HG02610 (cell line): ENCODE results near the gene PTGES.
"Not testable (repeated sequence)": the region's sequence is repeated elsewhere in the genome, so short reads cannot be mapped to it uniquely, and the experiment has no call there.

Experiments used
- ATAC-seq: cut with Tn5 transposase; IDR thresholded peaks from one replicate; pipeline ENCODE4 v1.9.1; 2021; ENCODE audit warnings: mild to moderate bottlenecking, moderate library complexity; ENCODE audit not compliant: unreplicated experiment

PTGES gene

GRCh38 chr9:129773262-129774048, 20.6 kb upstream of the PTGES start:
- no peak for ATAC-seq

DNA sequence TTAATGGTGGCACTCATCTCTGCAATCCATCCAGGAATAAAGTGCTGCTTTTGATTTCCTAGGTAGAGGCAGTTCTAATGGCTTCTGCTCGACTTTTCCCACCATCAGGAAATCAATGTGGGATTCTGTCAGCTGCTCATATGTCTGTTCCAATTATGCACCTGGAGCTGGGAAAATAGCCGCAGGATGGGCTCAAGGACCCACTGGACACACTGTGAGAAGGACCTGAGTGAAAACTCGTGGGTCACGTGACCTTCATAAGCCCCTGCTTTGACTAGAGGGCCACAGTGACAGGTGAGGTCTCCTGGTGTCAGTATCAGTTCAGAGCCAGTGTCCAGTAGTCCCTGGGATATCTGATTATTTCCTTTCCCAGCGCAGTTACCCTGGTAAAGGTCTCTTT, 17.9 kb upstream of the PTGES start:
- ATAC-seq: no peak

- ATAC-seq: no peak
Measured at GRCh38 chr9:129769669-129770068, 16.8 kb upstream of the PTGES start.

- no peak for ATAC-seq
Measured at GRCh38 chr9:129768486-129768885, 15.6 kb upstream of the PTGES start.

DNA sequence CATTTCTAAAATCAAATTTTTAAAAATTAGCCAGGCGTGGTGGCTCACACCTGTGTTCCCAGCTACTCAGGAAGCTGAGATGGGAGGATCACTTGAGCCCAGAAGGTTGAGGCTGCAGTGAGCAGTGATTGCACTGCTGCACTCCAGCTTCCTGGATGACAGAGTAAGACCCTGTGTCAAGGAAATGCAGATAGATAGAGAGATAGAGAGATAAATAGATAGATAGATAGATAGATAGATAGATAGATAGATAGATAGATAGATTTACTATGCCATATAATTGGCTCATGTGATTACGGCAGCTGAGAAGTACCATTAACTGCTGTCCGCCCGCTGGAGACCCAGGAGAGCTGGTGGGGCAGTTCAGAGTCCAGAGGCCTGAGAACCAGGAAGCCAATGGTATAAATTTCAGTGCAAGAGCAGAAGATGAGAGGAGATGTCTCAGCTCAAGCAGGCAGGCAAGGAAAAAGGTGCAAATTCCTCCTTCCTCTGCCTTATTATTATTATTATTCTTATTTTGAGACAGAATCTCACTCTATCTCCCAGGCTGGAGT, 13.0 kb upstream of the PTGES start:
- ATAC-seq: no peak

GRCh38 chr9:129762985-129763926, 10.4 kb upstream of the PTGES start:
- no peak for ATAC-seq

DNA sequence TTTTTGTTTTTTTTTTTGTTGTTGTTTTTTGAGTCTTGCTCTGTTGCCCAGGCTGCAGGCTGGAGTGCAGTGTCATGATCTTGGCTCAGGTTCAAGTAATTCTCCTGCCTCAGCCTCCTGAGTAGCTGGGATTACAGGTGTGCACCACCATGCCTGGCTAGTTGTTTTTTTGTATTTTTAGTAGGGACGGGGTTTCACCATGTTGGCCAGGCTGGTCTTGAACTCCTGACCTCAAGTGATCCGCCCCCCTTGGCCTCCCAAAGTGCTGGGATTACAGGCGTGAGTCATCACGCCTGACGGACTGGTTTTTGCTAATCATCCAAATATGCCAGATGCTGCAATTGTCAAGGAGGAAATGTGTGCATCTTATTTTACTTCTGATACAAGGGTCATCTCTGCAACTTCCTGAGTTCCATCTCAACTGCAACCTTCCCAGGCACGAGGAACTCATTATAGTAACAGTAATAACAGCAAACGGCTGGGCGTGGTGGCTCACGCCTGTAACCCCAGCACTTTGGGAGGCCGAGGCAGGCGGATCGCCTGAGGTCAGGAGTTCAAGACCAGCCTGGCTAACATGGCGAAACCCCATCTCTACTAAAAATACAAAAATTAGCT, 9.6 kb upstream of the PTGES start:
- ATAC-seq: not testable (repeated sequence)

DNA sequence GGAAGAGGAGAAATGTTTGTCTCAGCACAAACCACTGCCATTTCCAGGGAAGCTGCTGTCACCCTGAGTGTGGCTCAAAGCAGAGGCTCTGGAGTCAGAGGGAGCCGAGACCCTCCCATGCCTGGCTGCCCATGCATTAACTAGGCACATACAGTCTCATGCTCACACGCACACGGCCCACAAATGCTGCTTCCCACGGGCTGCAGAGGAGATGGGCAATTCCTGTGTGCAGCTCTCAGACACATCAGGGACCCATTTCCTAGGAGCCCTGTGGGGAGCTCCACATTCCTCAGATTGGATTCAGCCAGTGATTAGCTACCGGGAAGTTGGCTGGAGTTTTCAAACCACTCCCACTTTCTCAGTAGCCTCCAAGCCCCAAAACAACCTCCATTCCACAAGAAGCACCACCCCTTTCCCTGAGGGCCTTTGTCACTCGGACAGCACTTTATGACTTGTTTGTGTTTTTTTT, 9.1 kb upstream of the PTGES start:
- no peak for ATAC-seq

DNA sequence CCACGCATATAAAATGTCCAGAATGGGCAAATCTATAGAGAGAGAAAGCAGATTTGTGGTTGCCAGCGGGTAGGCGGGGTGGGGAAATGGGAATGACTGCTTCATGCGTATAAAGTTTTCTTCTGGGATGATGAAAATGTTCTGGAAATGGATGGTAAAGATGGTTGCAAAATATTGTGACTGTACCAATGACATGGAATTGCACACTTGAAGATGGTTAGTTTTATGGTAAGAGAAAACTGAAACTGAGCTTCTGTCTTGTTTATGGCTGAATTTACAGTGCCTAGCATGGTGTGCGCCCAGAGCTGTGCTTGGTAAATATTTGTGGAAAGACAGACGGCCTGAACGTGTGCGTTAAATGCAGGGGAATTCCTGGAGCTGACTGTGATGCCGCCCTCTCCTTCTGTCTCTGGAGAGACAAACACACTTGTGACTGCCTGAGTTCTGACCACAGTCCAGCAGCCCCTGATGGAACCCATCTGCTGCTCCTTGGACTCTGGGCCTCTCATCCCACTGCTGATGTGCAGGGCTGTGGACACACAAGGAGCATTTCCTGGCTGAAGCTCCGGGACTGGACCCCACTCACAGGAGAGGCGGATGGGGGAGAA, 8.6 kb upstream of the PTGES start:
- ATAC-seq: no peak

GRCh38 chr9:129760784-129761183, 7.9 kb upstream of the PTGES start:
- ATAC-seq: not testable (repeated sequence)

- no peak for ATAC-seq
Measured at GRCh38 chr9:129759804-129760502, 7.1 kb upstream of the PTGES start.

DNA sequence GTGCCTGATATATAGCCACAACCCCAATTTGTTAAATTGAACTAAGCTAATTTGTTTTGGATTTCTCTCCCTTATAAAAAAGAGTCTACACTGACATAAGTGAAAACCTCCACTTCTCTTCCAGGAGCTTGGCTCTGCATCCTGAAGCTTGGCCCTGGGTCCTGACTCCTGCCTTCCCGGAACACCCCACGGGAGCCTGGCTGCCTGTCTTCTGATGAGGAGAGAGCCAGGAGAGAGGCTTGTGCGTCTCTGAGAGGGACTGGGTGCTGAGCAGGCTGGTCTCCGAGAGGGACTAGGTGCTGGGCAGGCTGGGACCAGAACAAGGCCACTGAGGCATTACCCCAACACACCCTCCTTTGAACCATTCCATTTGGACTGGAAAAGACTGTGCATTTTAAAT, 6.5 kb upstream of the PTGES start:
- ATAC-seq: no peak

DNA sequence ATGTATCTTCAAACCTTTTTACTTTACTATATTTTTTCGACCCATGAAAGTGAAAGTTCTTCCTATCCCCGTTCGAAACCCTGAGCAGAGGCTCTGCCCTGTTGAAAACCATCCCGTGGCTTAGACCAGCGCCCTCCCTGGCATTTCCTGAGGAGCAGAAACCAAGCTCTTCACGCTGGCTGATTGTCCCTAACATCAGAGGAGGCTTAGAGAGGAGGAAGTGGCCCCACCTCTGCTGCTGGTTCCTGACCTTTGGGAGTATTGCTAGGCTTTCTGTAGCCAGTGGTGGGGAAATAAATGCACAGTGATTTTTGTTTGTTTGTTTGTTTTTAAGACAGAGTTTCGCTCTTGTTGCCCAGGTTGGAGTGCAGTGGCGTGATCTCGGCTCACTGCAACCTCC, 4.2 kb upstream of the PTGES start:
- ATAC-seq: no peak

GRCh38 chr9:129756191-129756590, 3.3 kb upstream of the PTGES start:
- ATAC-seq: no peak

DNA sequence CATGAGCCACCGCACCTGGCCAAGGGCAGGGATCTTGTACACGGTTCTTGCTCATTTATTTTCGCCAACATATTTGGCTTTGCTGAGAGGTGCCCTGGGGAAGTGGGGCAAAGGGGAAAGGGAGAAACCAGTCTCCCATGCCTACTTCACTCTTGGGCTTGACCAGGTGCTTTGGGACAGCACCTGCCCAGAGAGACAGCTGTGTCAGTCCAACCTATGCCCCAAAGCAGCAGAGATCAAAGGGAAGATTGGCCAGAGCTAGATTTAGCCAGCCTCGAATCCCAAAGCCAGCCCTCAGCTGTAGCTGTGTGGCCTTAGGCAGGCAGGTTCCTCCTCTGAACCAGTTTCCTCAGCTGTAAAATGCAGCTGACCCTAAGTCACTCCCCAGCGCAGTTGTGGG, 2.3 kb upstream of the PTGES start:
- no peak for ATAC-seq

- no peak for ATAC-seq
Measured at GRCh38 chr9:129751841-129752801, 721 bp downstream of the PTGES start.

DNA sequence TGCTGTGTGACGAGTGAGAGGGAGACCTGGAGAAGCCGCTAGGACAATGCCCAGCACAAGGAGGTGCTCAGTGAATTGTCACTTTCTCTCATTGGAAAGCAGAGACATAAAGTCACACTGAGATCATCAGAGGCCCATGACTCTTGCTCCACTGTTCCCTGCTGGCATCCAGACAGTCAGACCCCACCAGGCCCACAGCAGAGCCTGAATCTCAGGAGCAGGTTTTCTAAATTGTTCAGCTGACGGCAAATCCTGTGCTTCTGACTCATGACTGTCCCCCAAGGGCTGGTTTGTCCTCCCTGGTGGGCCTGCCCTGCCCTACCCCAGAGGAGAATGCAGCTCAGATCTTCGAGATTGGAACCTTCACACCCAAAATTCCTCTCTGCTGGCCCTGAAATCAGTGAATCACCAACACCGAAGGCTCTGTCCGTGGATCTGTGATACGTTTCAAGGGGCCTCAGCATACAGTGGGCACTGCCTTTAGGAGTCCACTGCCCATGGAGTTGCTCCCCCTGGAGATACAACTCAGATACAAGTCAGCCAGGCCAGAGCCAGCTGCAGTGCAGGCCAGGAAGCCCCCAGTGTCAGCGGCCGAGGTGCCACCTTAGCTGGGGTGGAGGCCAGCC, 2.7 kb downstream of the PTGES start:
- no peak for ATAC-seq

DNA sequence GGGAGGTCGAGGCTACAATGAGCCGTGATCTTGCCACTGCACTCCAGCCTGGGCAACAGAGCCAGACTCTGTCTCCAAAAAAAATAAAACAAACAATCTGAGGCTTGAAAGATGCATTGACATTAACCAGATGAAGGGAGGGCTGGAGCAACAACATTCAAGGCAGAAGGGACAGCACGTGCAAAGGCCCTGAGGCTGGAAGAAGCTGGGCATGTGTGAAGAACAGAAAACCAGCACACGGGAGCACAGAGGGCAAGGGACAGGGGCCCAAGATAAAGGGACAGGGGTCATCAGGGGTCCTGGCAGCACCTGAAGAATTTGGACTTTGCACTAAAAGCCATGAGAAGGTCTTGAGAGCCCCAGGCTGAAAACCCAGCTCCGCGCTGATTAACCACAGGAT, 3.3 kb downstream of the PTGES start:
- no peak for ATAC-seq
